Measurements from ENCODE around the gene HELZ2. TPM values are rescaled to one million over a fixed set of nuclear protein-coding genes. Genes with fewer than 3 reads are reported as not detected.

HELZ2 gene
- total and polyA plus RNA-seq, 10 of the 15 experiments (the other 5 are each of a cell fraction or from before 2014, with no cell fraction given), result 0.05 to 33.3 (median 6.2) TPM

DNA sequence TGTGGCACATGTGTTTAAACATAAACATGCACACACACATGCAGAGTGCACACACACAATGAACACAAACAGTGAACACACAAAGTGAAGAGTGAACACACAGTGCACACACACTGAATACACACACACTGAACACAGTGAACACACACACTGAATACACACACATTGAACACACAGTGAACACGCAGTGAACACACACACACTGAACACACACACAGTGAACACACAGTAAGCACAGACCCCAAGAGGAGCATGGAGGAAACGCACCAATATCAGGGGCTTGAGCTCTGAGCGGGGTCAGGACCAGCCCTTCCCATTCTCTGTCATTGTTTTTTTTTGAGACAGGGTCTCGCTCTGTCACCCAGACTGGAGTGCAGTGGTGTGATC, 17.1 kb upstream of the HELZ2 start:
- ChIA-PET SMC1A (ENCODE audit: uncharacterized antibody, unreplicated experiment) (no interaction called here), CTCF (no interaction called here), RAD21 (ENCODE audit: unreplicated experiment) (no interaction called here), POLR2A (no interaction called here)
- DNase-seq (ENCODE audit: low read depth, low spot score) (no peak), FAIRE-seq (no peak), ATAC-seq (no peak; the same call in 2 of the 3 replicates)
- in situ Hi-C loops (cut with MboI), result no loop called here
- Histone ChIP-seq H3K27me3 (replicated peaks in 1 of 2; ENCODE audit: control insufficient read depth in 2 of 2, insufficient read depth in 2 of 2, low read length in 1 of 2) (no peaks in the 10 kb centered on the region), H3K4me2 (ENCODE audit: control insufficient read depth, insufficient read depth) (no peak overlapping the region), H3K9me3 (replicated peaks; ENCODE audit: control insufficient read depth, insufficient read depth, low read length) (no peaks in the 10 kb centered on the region), H3K4me1 (ENCODE audit: control insufficient read depth, insufficient read depth, low read length) (no peaks in the 10 kb centered on the region), H2AFZ (ENCODE audit: control insufficient read depth, low read depth, low read length) (no peak overlapping the region), H3K27ac (ENCODE audit: control insufficient read depth, insufficient read depth) (no peak overlapping the region), H3K36me3 (ENCODE audit: control insufficient read depth in 2 of 2, insufficient read depth in 2 of 2, low read length in 1 of 2) (peaks cover 4 to 7% of the 10 kb centered on the region in 2 experiments; a peak in 3 of 4 replicates), H3K9ac (ENCODE audit: control insufficient read depth, insufficient read depth, low read length) (no peak overlapping the region), H4K20me1 (ENCODE audit: control insufficient read depth, insufficient read depth) (no peaks in the 10 kb centered on the region), H3K79me2 (ENCODE audit: control insufficient read depth, insufficient read depth, low read length) (no peaks in the 10 kb centered on the region), H3K4me3 (no peak overlapping the region)
- intact Hi-C loops (cut with micrococcal nuclease; ENCODE audit: unreplicated experiment), result no loop called here
- WGBS (ENCODE audit: insufficient coverage, insufficient replicate concordance, low lambda C conversion rate, missing lambda C conversion rate), result 99% methylated on average over 4 of the region's 4 CpGs
- TF ChIP-seq MEF2B (IDR thresholded peaks at IDR 0.05; ENCODE audit: partially characterized antibody, poor library complexity, severe bottlenecking), result no peak
- TF ChIP-seq, protein P1, sequence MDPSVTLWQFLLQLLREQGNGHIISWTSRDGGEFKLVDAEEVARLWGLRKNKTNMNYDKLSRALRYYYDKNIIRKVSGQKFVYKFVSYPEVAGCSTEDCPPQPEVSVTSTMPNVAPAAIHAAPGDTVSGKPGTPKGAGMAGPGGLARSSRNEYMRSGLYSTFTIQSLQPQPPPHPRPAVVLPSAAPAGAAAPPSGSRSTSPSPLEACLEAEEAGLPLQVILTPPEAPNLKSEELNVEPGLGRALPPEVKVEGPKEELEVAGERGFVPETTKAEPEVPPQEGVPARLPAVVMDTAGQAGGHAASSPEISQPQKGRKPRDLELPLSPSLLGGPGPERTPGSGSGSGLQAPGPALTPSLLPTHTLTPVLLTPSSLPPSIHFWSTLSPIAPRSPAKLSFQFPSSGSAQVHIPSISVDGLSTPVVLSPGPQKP (IDR thresholded peaks at IDR 0.05; ENCODE audit: low read depth, low read length), result no peak
- TF ChIP-seq BHLHE40 (IDR thresholded peaks at IDR 0.05; ENCODE audit: borderline replicate concordance in 1 of 2, low read depth in 2 of 2, low read length in 1 of 2), result no peak
- no peak for TF ChIP-seq SIX5 (IDR thresholded peaks at IDR 0.05; ENCODE audit: low read depth, low read length, severe bottlenecking)
- no peak for TF ChIP-seq RBBP5 (conservative IDR thresholded peaks at IDR 0.05)
- TF ChIP-seq PAX5 (IDR thresholded peaks at IDR 0.05; ENCODE audit: borderline replicate concordance, low read depth, low read length), result no peak
- TF ChIP-seq CBFB (IDR thresholded peaks at IDR 0.05; ENCODE audit: low read depth), result no peak
- no peak for TF ChIP-seq EGR1 (IDR thresholded peaks at IDR 0.05; ENCODE audit: borderline replicate concordance in 1 of 2, low read depth in 2 of 2, low read length in 2 of 2)
- no peak for TF ChIP-seq WRNIP1 (IDR thresholded peaks at IDR 0.05; ENCODE audit: borderline replicate concordance, low read depth, low read length)
- no peak for TF ChIP-seq MYC (IDR thresholded peaks at IDR 0.05; ENCODE audit: insufficient read depth, insufficient read length, insufficient replicate concordance, low read length, severe bottlenecking)
- TF ChIP-seq POLR2AphosphoS5 (IDR thresholded peaks at IDR 0.05; ENCODE audit: low read length), result no peak
- TF ChIP-seq BRCA1 (IDR thresholded peaks at IDR 0.05; ENCODE audit: low read depth, low read length), result no peak
- TF ChIP-seq FOS (IDR thresholded peaks at IDR 0.05; ENCODE audit: borderline replicate concordance, extremely low read depth, insufficient read length), result no peak
- TF ChIP-seq DPF2 (IDR thresholded peaks at IDR 0.05), result no peak
- TF ChIP-seq SIN3A (IDR thresholded peaks at IDR 0.05; ENCODE audit: low read depth, low read length), result no peak
- no peak for TF ChIP-seq POLR2A (IDR thresholded peaks at IDR 0.05; ENCODE audit: low read depth, low read length)
- no peak for TF ChIP-seq ZNF217 (IDR thresholded peaks at IDR 0.05)
- TF ChIP-seq SMARCA5 (IDR thresholded peaks at IDR 0.05), result no peak
- TF ChIP-seq, protein P2, sequence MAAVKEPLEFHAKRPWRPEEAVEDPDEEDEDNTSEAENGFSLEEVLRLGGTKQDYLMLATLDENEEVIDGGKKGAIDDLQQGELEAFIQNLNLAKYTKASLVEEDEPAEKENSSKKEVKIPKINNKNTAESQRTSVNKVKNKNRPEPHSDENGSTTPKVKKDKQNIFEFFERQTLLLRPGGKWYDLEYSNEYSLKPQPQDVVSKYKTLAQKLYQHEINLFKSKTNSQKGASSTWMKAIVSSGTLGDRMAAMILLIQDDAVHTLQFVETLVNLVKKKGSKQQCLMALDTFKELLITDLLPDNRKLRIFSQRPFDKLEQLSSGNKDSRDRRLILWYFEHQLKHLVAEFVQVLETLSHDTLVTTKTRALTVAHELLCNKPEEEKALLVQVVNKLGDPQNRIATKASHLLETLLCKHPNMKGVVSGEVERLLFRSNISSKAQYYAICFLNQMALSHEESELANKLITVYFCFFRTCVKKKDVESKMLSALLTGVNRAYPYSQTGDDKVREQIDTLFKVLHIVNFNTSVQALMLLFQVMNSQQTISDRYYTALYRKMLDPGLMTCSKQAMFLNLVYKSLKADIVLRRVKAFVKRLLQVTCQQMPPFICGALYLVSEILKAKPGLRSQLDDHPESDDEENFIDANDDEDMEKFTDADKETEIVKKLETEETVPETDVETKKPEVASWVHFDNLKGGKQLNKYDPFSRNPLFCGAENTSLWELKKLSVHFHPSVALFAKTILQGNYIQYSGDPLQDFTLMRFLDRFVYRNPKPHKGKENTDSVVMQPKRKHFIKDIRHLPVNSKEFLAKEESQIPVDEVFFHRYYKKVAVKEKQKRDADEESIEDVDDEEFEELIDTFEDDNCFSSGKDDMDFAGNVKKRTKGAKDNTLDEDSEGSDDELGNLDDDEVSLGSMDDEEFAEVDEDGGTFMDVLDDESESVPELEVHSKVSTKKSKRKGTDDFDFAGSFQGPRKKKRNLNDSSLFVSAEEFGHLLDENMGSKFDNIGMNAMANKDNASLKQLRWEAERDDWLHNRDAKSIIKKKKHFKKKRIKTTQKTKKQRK (IDR thresholded peaks at IDR 0.05; ENCODE audit: low read depth, low read length), result no peak
- BruUV-seq (replicated peaks), result no TSS peak

Data from GM12878 (cell line).